Left colon (tissue), 2 donors: ENCODE data around the gene USP16. TPM values are rescaled to one million over a fixed set of nuclear protein-coding genes. Genes with fewer than 3 reads are reported as not detected.

Experiments
- ATAC-seq: fragments of 200-7000 bp; cut with Tn5 transposase; one replicate; pipeline ENCODE4 v1.9.1; 2020; ENCODE audit warnings: mild to moderate bottlenecking, moderate library complexity
- DNase-seq, 2 donors: peaks; one replicate each; pipeline ENCODE4 v3.0.0-alpha.2; 2020
- intact Hi-C, 2 donors: fragments of 100-400 bp; cut with DNase I in 1 of 2; cut with micrococcal nuclease in 1 of 2; formaldehyde crosslinking; loops; one replicate each; pipeline versions ENCODE4 v1.11.2 to v1.14.0; 2022; cut with DNase I, micrococcal nuclease
- total RNA-seq, 2 donors: library from RNA; stranded (reverse); fragmentation: NEBNext Ultra II Directional; extraction: Animal tissue kit (Norgen Biotek cat#: 25700); gene quantifications; one replicate each; pipeline ENCODE4 v1.2.1, GENCODE V29; 2021
- donor health status: DM: no; HTN: no; CAD: no.
- donor health status: DM: yes; HTN: yes; CAD: no.

The USP16 gene
- total RNA-seq, 2 donors from 2014 or later = 33.4 to 36.1 TPM

- ATAC-seq = peak; percentile 43
- no peak for DNase-seq
- intact Hi-C loops = no loop called here
These were observed 853 bp downstream of the USP16 start for GRCh38 chr21:29025328-29025713.

GRCh38 chr21:29029524-29029923, 5.1 kb downstream of the USP16 start:
- ATAC-seq (no peak), DNase-seq (no peak)
- intact Hi-C loops = no loop called here

GRCh38 chr21:29030909-29031308, 6.4 kb downstream of the USP16 start:
- intact Hi-C loops = loop anchor here in 1 of 2 donors (10.0 kb wide), 1 partner anchor 46 kb away; no protein-coding TSS in a partner anchor
- DNase-seq (no peak), ATAC-seq (no peak)

GRCh38 chr21:29033301-29033700, 8.8 kb downstream of the USP16 start:
- intact Hi-C loops = loop anchor here in 1 of 2 donors (10.0 kb wide), 1 partner anchor 48 kb away; no protein-coding TSS in a partner anchor
- ATAC-seq (peak; percentile 65), DNase-seq (no peak)

DNA sequence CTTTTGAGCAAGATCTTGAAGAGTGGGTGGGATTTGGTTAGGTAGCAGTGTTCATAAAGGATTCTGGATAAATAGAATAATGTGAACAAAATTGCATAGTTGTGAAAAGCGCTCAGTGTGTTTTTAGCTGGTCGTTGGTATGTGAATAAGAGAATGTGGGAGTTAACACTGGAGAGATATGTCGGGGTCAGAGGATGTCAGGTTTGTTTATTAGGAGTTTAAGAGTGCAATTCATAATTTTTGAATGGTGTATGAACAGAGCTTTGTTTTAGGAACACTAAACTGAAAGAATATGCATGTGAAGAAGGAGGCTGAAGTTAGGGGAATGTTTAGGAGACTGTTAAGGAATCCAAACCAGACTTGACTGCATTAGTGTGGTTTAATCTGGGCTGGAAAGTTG, 9.4 kb downstream of the USP16 start:
- intact Hi-C loops = loop anchor here in 1 of 2 donors (10.0 kb wide), 1 partner anchor 49 kb away; no protein-coding TSS in a partner anchor
- ATAC-seq = no peak

DNA sequence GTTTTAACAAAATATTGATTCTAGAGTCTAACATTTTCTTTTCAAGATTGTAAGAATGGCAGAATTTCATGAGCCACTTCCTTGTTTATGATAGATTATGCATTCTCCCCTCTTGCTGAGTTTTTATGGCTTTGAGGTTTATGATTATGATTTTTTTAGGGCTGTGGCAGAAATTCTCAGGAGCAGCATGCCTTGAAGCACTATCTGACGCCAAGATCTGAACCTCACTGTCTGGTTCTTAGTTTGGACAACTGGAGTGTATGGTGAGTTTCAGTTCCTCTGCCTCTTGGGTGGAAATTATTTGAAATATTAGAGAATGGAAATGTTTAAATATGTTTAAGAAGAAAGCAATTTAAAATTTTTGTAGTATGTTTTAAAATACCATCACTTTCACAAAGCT, 10.2 kb downstream of the USP16 start:
- DNase-seq (no peak), ATAC-seq (peak; percentile 90)
- intact Hi-C loops = loop anchor here in 1 of 2 donors (10.0 kb wide), 1 partner anchor 50 kb away; no protein-coding TSS in a partner anchor

More for the DNA sequence above, 9.4 kb downstream of the USP16 start:
- no peak for DNase-seq

- DNase-seq = no peak
- no peak for ATAC-seq
- intact Hi-C loops = no loop called here
These were observed 27.8 kb downstream of the USP16 start for GRCh38 chr21:29052224-29052623.

GRCh38 chr21:29053011-29053553, 28.6 kb downstream of the USP16 start:
- intact Hi-C loops = no loop called here
- no peak for ATAC-seq
- no peak for DNase-seq

DNA sequence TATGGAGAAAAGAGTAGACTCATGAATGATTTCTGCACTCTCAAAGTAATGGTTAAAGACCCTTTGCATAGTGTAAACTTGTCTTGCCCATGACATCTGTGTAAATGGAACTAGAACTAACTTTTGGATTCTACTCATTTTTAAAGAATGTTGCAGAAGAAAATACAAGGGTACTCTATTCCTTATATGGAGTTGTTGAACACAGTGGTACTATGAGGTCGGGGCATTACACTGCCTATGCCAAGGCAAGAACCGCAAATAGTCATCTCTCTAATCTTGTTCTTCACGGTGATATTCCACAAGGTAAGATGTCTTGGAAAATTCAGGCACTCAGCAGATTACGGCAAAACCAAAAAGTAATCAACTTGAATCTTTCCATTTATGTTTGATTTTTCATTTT, 29.2 kb downstream of the USP16 start:
- intact Hi-C loops = no loop called here
- DNase-seq = no peak
- no peak for ATAC-seq

GRCh38 chr21:29055080-29055479, 30.6 kb downstream of the USP16 start:
- ATAC-seq (no peak), DNase-seq (no peak)
- intact Hi-C loops = no loop called here

- intact Hi-C loops = no loop called here
- DNase-seq = no peak
These were observed 31.5 kb downstream of the USP16 start for GRCh38 chr21:29056005-29056404.

DNA sequence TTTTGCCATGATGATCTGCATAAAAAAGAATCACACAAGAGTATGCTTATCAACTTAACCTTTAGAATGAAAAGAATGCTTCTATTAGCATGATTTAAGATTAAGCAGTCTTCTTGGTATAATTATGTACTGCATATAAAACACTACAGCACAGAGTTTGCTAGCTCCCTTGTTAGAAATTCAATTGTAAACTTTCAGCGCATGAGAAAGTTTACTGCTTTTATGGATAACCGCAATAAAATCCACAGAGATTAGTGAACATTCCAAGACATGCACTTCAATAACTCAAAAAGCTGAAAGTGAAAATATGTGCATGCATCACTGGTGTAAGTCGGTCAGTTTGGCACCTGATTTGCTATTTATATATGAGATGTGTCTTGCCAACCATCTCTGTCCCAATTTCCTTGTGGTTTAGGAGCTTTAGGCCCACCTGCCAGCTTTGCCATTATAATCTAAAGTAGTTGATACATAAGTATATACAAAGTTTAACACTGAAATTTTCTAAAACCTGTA, 32.1 kb downstream of the USP16 start:
- intact Hi-C loops = no loop called here
- DNase-seq = no peak
- peak; percentile 63 for ATAC-seq

More at GRCh38 chr21:29056005-29056404, 31.5 kb downstream of the USP16 start:
- peak; percentile 56 for ATAC-seq

- no peak for ATAC-seq
- DNase-seq = no peak
- intact Hi-C loops = no loop called here
These were observed 40.5 kb downstream of the USP16 start for GRCh38 chr21:29064850-29065481.

- intact Hi-C loops = no loop called here
- ATAC-seq (peak; percentile 21), DNase-seq (no peak)
These were observed 48.4 kb downstream of the USP16 start for GRCh38 chr21:29072873-29073221.

DNA sequence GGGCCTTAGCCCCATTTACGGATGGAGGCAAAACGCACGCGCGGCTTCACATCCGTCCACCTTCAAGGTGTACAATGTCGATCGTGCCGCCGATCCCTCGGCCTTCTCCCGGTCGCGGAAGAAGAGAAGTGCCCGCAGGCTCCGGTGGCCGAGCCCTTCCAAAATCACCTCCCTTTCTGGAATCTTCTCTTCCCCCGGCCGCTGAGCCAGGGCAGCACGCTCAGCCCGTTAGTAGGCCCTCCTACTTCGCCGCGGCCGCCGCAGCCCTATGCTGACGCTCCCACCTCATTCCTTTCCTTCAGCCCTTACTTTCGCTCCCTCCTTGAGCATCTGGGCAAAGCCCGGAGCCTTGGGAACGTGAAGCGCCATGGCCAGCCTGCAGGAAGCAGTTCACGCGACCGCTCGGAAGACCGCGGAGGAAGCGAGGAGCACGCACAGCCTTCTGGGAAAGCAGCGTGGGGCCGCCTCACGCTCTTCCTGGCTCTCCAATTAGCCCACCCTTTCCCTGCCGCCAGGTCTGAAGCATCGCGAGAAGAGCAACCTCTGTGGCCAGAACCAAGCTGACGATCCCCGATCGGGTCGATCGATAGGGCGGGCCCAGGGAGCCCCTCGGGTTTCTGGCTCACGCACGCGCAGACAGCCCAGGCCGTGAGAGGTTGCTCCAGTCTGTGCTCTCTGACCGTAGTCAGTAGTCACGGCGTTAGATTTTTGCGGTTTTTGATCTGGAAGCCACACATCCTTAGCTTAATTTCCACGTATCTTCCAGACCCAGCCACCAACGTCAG, 48.9 kb downstream of the USP16 start, which contains the start of gene CCT8:
Gene CCT8 (minus strand): TSS at position 427 of the 785 bp plus-strand sequence. CDS start 58 bp downstream, at position 369.
- DNase-seq (peak; percentile 98 to 100), ATAC-seq (peak; percentile 96)
- intact Hi-C loops = no loop called here

DNA sequence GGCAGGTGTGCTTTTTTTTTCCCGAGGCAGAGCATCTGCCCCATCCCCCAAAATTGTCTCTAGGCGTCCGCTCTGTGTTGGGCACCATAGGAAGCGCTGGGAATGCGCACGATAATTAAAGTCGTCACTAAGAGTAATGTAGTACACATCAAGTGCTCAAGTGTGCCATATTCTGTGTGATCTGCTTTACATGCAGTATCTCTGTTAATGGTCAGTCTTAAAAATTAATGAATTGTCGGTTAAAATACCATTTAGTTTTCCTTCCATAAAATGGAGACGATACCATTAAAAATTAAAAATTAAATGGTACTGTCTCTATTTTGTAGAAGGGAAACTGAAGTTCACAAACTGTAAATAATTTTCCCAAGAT, 49.5 kb downstream of the USP16 start:
- intact Hi-C loops = no loop called here
- no peak for DNase-seq
- peak; percentile 45 for ATAC-seq

GRCh38 chr21:29074783-29075182, 50.3 kb downstream of the USP16 start:
- ATAC-seq = no peak
- DNase-seq = no peak
- intact Hi-C loops = no loop called here

DNA sequence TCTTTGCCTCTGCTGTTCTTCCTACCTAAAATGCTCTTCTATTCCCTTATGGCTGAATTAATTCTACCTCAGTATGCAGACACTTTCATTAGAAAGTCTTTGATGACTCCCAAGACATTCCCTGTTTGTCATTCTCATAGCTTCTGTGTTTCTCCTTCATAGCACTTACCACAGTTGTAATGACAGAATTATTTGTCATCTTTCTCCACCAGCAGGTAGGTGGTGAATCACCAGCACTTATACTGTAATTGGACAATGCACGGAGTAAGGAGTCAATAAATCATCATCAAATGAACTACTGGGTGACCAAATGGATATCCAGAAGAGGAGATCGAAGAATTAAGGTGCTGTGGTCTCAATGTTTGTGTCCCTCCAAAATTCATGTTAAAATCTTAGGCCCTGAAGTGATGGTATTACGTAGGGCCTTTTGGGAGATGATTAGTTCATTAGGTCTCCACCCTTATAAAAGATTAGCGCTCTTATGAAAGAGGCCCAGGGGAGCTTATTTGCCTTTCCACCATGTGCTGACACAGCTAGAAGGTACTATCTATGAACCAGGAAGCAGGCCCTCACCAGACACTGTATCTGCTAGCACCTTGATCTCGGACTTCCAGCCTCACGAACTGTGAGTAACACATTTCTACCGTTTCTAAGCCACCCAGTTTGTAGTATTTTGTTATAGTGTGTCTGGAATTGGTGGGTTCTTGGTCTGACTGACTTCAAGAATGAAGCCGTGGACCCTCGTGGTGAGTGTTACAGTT, 51.4 kb downstream of the USP16 start:
- intact Hi-C loops = no loop called here
- DNase-seq (no peak), ATAC-seq (no peak)
